ENCODE results near the gene SNCA.

- TF ChIP-seq CTCF (IDR thresholded peaks at IDR 0.05): no peak
- no peak for TF ChIP-seq POLR2AphosphoS5 (IDR thresholded peaks at IDR 0.05)
Measured at GRCh38 chr4:89803915-89804314, 33.0 kb downstream of the SNCA start.

All from upper lobe of left lung (tissue), 4 donors.